ENCODE data around the gene MIF4GD. TPM values are rescaled to one million over a fixed set of nuclear protein-coding genes. Genes with fewer than 3 reads are reported as not detected.

The MIF4GD gene, protein sequence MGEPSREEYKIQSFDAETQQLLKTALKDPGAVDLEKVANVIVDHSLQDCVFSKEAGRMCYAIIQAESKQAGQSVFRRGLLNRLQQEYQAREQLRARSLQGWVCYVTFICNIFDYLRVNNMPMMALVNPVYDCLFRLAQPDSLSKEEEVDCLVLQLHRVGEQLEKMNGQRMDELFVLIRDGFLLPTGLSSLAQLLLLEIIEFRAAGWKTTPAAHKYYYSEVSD
- total RNA-seq (2022): 25.7 and 29.5 TPM in 2 replicates
- percentile 48 among the genes with signal in this experiment for Bru-seq, nascent RNA
- percentile 66 among the genes with signal in this experiment for BruChase-seq, experiment 1, labeled RNA remaining after a 6-hour chase
- percentile 59 among the genes with signal in this experiment for BruChase-seq, experiment 2, labeled RNA remaining after a 2-hour chase
- long read RNA-seq, transcript MIF4GD-202 (6 exons, 1,306 nt): major isoform, 32 of 81 reads
- long read RNA-seq, transcript MIF4GD-208 (7 exons, 1,419 nt): minor isoform, 5 of 81 reads
- long read RNA-seq, transcript MIF4GD-214 (5 exons, 1,230 nt): minor isoform, 12 of 81 reads
- long read RNA-seq, partial matches to known transcripts: 6 of 81 reads
- long read RNA-seq, other reads (novel, unspliced or antisense): 18 of 81 reads

DNA sequence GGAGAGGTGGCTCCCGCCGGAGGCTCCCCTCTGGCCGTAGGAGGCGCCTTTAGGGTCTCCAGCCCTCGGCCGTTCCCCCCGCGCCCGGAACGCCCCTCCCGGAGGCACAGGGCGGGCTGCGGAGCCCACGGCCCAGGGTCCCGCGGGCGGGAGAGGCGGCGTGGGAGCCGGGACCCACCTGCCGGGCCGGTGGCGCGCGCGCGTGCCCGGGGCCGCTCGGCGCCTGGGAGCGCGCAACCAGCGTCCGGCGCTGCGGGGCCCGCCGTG is at the start of gene MIF4GD:
MIF4GD (minus strand) TSS at position 266 of the 267 bp plus-strand sequence. CDS start 1,036 bp downstream, outside the sequence.
- BruUV-seq (replicated peaks): no TSS peak
- intact Hi-C loops (cut with micrococcal nuclease; ENCODE audit: unreplicated experiment): no loop called here
- Mint-ChIP-seq H3K27ac (ENCODE audit: unreplicated experiment) (peak within 1 kb of the TSS; percentile 89), H3K36me3 (ENCODE audit: insufficient read depth, unreplicated experiment) (peaks cover 62% of the 10 kb centered on the region), H3K27me3 (ENCODE audit: unreplicated experiment) (no peaks in the 10 kb centered on the region), H3K4me1 (ENCODE audit: low read depth, unreplicated experiment) (peaks cover 13% of the 10 kb centered on the region), H3K9me3 (ENCODE audit: low read depth, unreplicated experiment) (no peaks in the 10 kb centered on the region), H3K4me3 (ENCODE audit: low read depth, unreplicated experiment) (peak within 1 kb of the TSS; percentile 91)
- TF ChIP-seq, protein P1, sequence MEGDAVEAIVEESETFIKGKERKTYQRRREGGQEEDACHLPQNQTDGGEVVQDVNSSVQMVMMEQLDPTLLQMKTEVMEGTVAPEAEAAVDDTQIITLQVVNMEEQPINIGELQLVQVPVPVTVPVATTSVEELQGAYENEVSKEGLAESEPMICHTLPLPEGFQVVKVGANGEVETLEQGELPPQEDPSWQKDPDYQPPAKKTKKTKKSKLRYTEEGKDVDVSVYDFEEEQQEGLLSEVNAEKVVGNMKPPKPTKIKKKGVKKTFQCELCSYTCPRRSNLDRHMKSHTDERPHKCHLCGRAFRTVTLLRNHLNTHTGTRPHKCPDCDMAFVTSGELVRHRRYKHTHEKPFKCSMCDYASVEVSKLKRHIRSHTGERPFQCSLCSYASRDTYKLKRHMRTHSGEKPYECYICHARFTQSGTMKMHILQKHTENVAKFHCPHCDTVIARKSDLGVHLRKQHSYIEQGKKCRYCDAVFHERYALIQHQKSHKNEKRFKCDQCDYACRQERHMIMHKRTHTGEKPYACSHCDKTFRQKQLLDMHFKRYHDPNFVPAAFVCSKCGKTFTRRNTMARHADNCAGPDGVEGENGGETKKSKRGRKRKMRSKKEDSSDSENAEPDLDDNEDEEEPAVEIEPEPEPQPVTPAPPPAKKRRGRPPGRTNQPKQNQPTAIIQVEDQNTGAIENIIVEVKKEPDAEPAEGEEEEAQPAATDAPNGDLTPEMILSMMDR (IDR thresholded peaks at IDR 0.05; ENCODE audit: unreplicated experiment): no peak
- no peak for DNase-seq
- CTCF ChIA-PET: interaction anchor here (0.5 to 2.6 kb wide), 21 partner anchors 9 to 375 kb away, joined by 3 to 32 read pairs (median 3); partner anchors contain the start of genes GGA3, GRB2, MRPS7 and SLC25A19

DNA sequence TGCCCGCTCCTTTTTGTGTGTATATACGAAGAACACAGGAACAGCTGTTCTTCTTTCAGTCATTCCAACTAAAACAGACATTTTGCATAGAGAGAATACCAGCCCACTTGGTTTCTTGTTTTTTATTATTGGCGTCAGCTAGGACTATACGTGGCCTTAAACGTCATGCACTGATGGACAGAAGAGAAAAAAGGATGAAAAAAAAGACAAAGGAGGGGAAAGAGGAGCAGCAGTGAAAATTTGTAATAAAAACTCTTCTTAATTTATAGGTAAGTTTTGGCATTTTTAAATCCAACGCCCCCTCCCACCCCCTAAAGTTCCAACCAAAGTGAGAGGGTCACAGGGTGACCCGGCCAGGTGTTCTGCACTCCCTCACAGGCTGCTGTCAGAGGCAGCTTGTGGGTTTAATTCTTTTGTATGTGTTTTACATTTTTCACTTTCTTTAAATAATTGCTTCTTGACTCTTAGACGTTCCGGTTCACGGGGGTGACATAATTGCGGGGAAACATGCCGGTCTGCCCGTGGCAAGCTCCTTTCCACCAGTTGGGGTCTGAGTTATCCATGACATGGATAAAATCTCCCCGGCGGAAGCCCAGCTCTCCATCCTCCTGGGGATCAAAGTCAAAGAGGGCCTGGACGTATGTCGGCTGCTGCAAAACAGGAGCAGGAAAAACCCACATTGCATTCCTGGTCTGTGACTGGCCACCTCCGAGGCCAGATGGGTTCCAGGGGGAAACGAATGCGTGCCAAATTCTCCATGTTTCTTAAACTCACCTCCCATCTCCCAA is 49.1 kb upstream of the MIF4GD start:
- TF ChIP-seq, protein P1 (IDR thresholded peaks at IDR 0.05; ENCODE audit: unreplicated experiment): no peak
- Mint-ChIP-seq H3K4me3 (ENCODE audit: low read depth, unreplicated experiment) (no peak overlapping the region), H3K27ac (ENCODE audit: unreplicated experiment) (no peak overlapping the region), H3K9me3 (ENCODE audit: low read depth, unreplicated experiment) (no peaks in the 10 kb centered on the region), H3K36me3 (ENCODE audit: insufficient read depth, unreplicated experiment) (peaks cover 48% of the 10 kb centered on the region), H3K4me1 (ENCODE audit: low read depth, unreplicated experiment) (no peaks in the 10 kb centered on the region), H3K27me3 (ENCODE audit: unreplicated experiment) (no peaks in the 10 kb centered on the region)
- BruUV-seq (replicated peaks): TSS peak; percentile 59
- intact Hi-C loops (cut with micrococcal nuclease; ENCODE audit: unreplicated experiment): no loop called here
- DNase-seq: no peak
- CTCF ChIA-PET: interaction anchor here (0.6 kb wide), 1 partner anchor 417 kb away, joined by 5 read pairs; no protein-coding TSS in a partner anchor

DNA sequence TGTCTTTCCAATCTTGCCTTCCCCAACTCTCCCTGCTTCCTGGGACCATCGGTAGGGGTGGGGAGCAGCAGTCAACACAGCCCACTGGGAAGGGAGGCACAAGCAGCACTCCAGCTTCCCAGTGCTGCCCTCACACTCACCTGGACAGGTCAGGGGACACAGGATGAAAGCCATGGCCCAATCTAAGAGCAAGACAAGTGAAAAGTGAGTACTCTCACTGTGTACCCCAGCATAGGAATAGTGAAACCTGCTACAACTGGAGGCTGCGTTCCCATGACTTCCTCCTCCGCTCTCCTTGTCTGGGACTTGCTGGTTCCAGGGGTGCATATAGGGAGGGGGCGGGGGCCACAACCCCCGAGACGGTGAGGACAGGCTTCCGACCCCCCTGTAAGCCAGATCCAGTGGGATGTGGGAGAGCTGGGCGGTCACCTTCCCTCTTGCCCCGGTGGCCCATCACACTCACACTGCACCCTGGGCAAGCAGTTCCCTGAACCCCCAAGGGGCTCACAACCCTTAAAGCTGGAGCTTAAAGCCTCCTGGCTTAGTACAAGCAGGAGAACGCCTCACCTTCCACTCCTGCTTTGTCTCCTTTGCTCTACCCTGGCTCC is 47.7 kb upstream of the MIF4GD start:
- H3K27ac Mint-ChIP-seq (ENCODE audit: unreplicated experiment): no peak overlapping the region
- no peaks in the 10 kb centered on the region for H3K27me3 Mint-ChIP-seq (ENCODE audit: unreplicated experiment)
- DNase-seq: no peak
- TF ChIP-seq, protein P1 (IDR thresholded peaks at IDR 0.05; ENCODE audit: unreplicated experiment): no peak
- BruUV-seq (replicated peaks): no TSS peak
- intact Hi-C loops (cut with micrococcal nuclease; ENCODE audit: unreplicated experiment): no loop called here
- peaks cover 49% of the 10 kb centered on the region for H3K36me3 Mint-ChIP-seq (ENCODE audit: insufficient read depth, unreplicated experiment)
- CTCF ChIA-PET: interaction anchor here (0.5 to 0.6 kb wide), 2 partner anchors 287 to 1435 kb away, joined by 3 read pairs; no protein-coding TSS in a partner anchor
- H3K4me1 Mint-ChIP-seq (ENCODE audit: low read depth, unreplicated experiment): no peaks in the 10 kb centered on the region
- H3K9me3 Mint-ChIP-seq (ENCODE audit: low read depth, unreplicated experiment): no peaks in the 10 kb centered on the region
- H3K4me3 Mint-ChIP-seq (ENCODE audit: low read depth, unreplicated experiment): no peak overlapping the region

DNA sequence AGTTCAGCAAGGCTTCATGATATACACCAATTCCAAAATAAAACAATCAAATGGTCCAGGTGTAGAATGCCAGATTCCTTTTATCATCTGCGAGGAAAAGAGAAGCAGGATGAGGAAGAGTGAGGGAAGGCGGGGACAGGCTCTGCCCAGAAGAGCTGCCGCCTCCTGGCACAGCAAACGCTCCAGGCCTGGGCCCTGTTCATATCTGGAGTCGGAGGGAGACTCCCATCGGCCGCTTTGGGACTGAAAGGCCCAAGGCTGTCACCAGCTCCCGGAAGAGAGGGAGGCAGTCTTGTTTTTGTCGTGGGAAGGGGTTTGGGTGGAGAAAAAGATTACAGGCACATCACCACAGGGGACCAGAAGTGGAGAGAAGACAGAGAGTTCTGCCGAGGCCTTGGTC is 47.2 kb upstream of the MIF4GD start:
- intact Hi-C loops (cut with micrococcal nuclease; ENCODE audit: unreplicated experiment): no loop called here
- peaks cover 48% of the 10 kb centered on the region for H3K36me3 Mint-ChIP-seq (ENCODE audit: insufficient read depth, unreplicated experiment)
- DNase-seq: no peak
- H3K27me3 Mint-ChIP-seq (ENCODE audit: unreplicated experiment): no peaks in the 10 kb centered on the region
- H3K9me3 Mint-ChIP-seq (ENCODE audit: low read depth, unreplicated experiment): no peaks in the 10 kb centered on the region
- TF ChIP-seq, protein P1 (IDR thresholded peaks at IDR 0.05; ENCODE audit: unreplicated experiment): no peak
- H3K27ac Mint-ChIP-seq (ENCODE audit: unreplicated experiment): no peak overlapping the region
- BruUV-seq (replicated peaks): no TSS peak
- CTCF ChIA-PET: no interaction called here
- no peaks in the 10 kb centered on the region for H3K4me1 Mint-ChIP-seq (ENCODE audit: low read depth, unreplicated experiment)
- H3K4me3 Mint-ChIP-seq (ENCODE audit: low read depth, unreplicated experiment): no peak overlapping the region

Data from Calu3 (cell line).